Measurements from ENCODE around the gene DCBLD2. TPM values are rescaled to one million over a fixed set of nuclear protein-coding genes. Genes with fewer than 3 reads are reported as not detected.

The DCBLD2 gene
- total RNA-seq, 1 experiment from 2014 or later = 48.0 TPM

- Histone ChIP-seq H3K4me1 (ENCODE audit: insufficient read depth, low read length) (no peaks in the 10 kb centered on the region), H3K14ac (ENCODE audit: insufficient read depth, low read length) (no peak overlapping the region), H3K79me1 (ENCODE audit: insufficient read depth, low read depth, low read length, poor library complexity, severe bottlenecking) (no peaks in the 10 kb centered on the region), H2BK20ac (ENCODE audit: low read depth, low read length, poor library complexity, severe bottlenecking) (no peak overlapping the region), H3K18ac (ENCODE audit: insufficient read length, low read depth, low read length) (no peak overlapping the region), H3K4me2 (ENCODE audit: insufficient read depth, insufficient read length, low read length) (no peak overlapping the region), H4K8ac (replicated peaks; ENCODE audit: insufficient read length, low read depth, low read length) (no peak overlapping the region), H3K27me3 (ENCODE audit: insufficient read depth, low read length) (no peaks in the 10 kb centered on the region), H3K27ac (ENCODE audit: insufficient read length, low read depth, low read length) (no peak overlapping the region), H3K56ac (ENCODE audit: insufficient read length, low read depth, low read length) (no peak overlapping the region), H3K23ac (ENCODE audit: insufficient read length, low read depth, low read length) (no peak overlapping the region), H2BK120ac (ENCODE audit: low read depth, low read length, poor library complexity, severe bottlenecking) (no peak overlapping the region), H3K79me2 (ENCODE audit: insufficient read depth, low read length) (no peaks in the 10 kb centered on the region), H4K20me1 (ENCODE audit: control insufficient read depth, insufficient read depth, insufficient read length) (no peaks in the 10 kb centered on the region), H3K4ac (ENCODE audit: low read depth, low read length) (no peak overlapping the region), H4K91ac (ENCODE audit: insufficient read length, low read depth, low read length) (no peak overlapping the region), H2BK12ac (ENCODE audit: insufficient read length, low read depth, low read length) (no peak overlapping the region), H2BK5ac (ENCODE audit: insufficient read length, low read length) (no peak overlapping the region), H3K9me3 (ENCODE audit: control insufficient read depth, low read depth, low read length) (no peaks in the 10 kb centered on the region), H4K5ac (ENCODE audit: insufficient read length, low read depth, low read length) (no peak overlapping the region), H2AFZ (ENCODE audit: low read length) (no peak overlapping the region), H3K23me2 (ENCODE audit: insufficient read length, low read depth, low read length, poor library complexity, severe bottlenecking) (no peaks in the 10 kb centered on the region), H3K9ac (ENCODE audit: extremely low read depth, insufficient read length, low read length) (no peak overlapping the region), H2AK5ac (ENCODE audit: insufficient read length, low read length) (no peak overlapping the region), H3T11ph (ENCODE audit: low read length) (no peak overlapping the region), H2BK15ac (ENCODE audit: low read depth, low read length) (no peak overlapping the region)
- Mint-ChIP-seq H3K27me3 (ENCODE audit: low read depth) (no peaks in the 10 kb centered on the region), H3K9me3 (no peaks in the 10 kb centered on the region), H3K4me3 (no peak overlapping the region), H3K36me3 (ENCODE audit: insufficient read depth in 1 of 3, low read depth in 3 of 3) (peaks cover 19 to 29% (median 27%) of the 10 kb centered on the region in 3 experiments; a peak in 6 of 7 replicates), H3K4me1 (peaks cover 10 to 13% of the 10 kb centered on the region in 2 experiments; a peak in 2 of 4 replicates), H3K27ac (no peak overlapping the region)
- no CpG with 5 or more reads among the region's 2 CpGs for WGBS (ENCODE audit: extremely low coverage, insufficient read length, low lambda C conversion rate)
- TF ChIP-seq, protein P1, sequence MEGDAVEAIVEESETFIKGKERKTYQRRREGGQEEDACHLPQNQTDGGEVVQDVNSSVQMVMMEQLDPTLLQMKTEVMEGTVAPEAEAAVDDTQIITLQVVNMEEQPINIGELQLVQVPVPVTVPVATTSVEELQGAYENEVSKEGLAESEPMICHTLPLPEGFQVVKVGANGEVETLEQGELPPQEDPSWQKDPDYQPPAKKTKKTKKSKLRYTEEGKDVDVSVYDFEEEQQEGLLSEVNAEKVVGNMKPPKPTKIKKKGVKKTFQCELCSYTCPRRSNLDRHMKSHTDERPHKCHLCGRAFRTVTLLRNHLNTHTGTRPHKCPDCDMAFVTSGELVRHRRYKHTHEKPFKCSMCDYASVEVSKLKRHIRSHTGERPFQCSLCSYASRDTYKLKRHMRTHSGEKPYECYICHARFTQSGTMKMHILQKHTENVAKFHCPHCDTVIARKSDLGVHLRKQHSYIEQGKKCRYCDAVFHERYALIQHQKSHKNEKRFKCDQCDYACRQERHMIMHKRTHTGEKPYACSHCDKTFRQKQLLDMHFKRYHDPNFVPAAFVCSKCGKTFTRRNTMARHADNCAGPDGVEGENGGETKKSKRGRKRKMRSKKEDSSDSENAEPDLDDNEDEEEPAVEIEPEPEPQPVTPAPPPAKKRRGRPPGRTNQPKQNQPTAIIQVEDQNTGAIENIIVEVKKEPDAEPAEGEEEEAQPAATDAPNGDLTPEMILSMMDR (conservative IDR thresholded peaks at IDR 0.05) = no peak
- no peak for DNase-seq
These were observed 24.4 kb downstream of the DCBLD2 start for GRCh38 chr3:98877132-98877531.
